Adrenal gland (tissue), 5 donors: ENCODE results near the gene FCER1G.

Source experiments
- CTCF ChIP-seq, 6 experiments: fragments of 450-650 bp in 4 of 6; fragments of 200-600 bp in 2 of 6; sonication (generic) in 1 of 6; IDR thresholded peaks; 1 replicate in 5 of 6; 2 replicates in 1 of 6; pipeline versions ENCODE4 v1.5.1 to v1.8.0; 2016 to 2021; ENCODE audit warnings: antibody characterized with exemption in 6 of 6, mild to moderate bottlenecking in 2 of 6, moderate library complexity in 1 of 6
- POLR2A ChIP-seq, 2 donors: fragments of 450-650 bp; IDR thresholded peaks; one replicate each; pipeline ENCODE4 v1.6.1; 2017; ENCODE audit warnings: antibody characterized with exemption in 2 of 2, mild to moderate bottlenecking in 2 of 2, moderate library complexity in 1 of 2
- donor health status: DM: no; HTN: no; CAD: no.

GRCh38 chr1:161250829-161251228 lies 35.7 kb downstream of the FCER1G start:
- TF ChIP-seq CTCF (IDR thresholded peaks at IDR 0.05) (no peak), POLR2A (IDR thresholded peaks at IDR 0.05) (no peak)
